GM18867 (cell line): Measurements from ENCODE around the gene LINGO1.

ENCODE experiments used
- ATAC-seq: cut with Tn5 transposase; IDR thresholded peaks from one replicate; pipeline ENCODE4 v1.9.1; 2021; ENCODE audit warnings: mild to moderate bottlenecking, moderate library complexity; ENCODE audit not compliant: unreplicated experiment

Gene LINGO1

GRCh38 chr15:77597804-77598453, 34.8 kb downstream of the LINGO1 start:
- no peak for ATAC-seq

GRCh38 chr15:77596821-77597803, 35.6 kb downstream of the LINGO1 start:
- ATAC-seq, result no peak

GRCh38 chr15:77595231-77595630, 37.5 kb downstream of the LINGO1 start:
- no peak for ATAC-seq

- ATAC-seq, result no peak
Observed at GRCh38 chr15:77592758-77593157, 40.0 kb downstream of the LINGO1 start.

- ATAC-seq, result no peak
Observed at GRCh38 chr15:77591968-77592613, 40.6 kb downstream of the LINGO1 start.

GRCh38 chr15:77589839-77590238, 42.9 kb downstream of the LINGO1 start:
- no peak for ATAC-seq

GRCh38 chr15:77588126-77588525, 44.6 kb downstream of the LINGO1 start:
- no peak for ATAC-seq

- ATAC-seq, result no peak
Observed at GRCh38 chr15:77584691-77585090, 48.0 kb downstream of the LINGO1 start.

GRCh38 chr15:77584201-77584600, 48.5 kb downstream of the LINGO1 start:
- ATAC-seq, result no peak

GRCh38 chr15:77582763-77583162, 49.9 kb downstream of the LINGO1 start:
- no peak for ATAC-seq

- no peak for ATAC-seq
Observed at GRCh38 chr15:77581896-77582569, 50.7 kb downstream of the LINGO1 start.

GRCh38 chr15:77580996-77581682, 51.6 kb downstream of the LINGO1 start:
- no peak for ATAC-seq

- ATAC-seq, result no peak
Observed at GRCh38 chr15:77579498-77580188, 53.1 kb downstream of the LINGO1 start.

GRCh38 chr15:77578641-77579372, 53.9 kb downstream of the LINGO1 start:
- no peak for ATAC-seq

- no peak for ATAC-seq
Observed at GRCh38 chr15:77577366-77577950, 55.3 kb downstream of the LINGO1 start.

GRCh38 chr15:77576538-77576937, 56.2 kb downstream of the LINGO1 start:
- no peak for ATAC-seq

GRCh38 chr15:77575203-77575934, 57.3 kb downstream of the LINGO1 start:
- ATAC-seq, result no peak
